GM19467 (cell line): ENCODE data around the gene IQCK.
"Not testable (repeated sequence)": the region's sequence is repeated elsewhere in the genome, so short reads cannot be mapped to it uniquely, and the experiment has no call there.

ENCODE experiments used
- ATAC-seq: cut with Tn5 transposase; IDR thresholded peaks from one replicate; pipeline ENCODE4 v1.9.1; 2021; ENCODE audit warnings: mild to moderate bottlenecking, moderate library complexity; ENCODE audit not compliant: unreplicated experiment

IQCK gene, protein sequence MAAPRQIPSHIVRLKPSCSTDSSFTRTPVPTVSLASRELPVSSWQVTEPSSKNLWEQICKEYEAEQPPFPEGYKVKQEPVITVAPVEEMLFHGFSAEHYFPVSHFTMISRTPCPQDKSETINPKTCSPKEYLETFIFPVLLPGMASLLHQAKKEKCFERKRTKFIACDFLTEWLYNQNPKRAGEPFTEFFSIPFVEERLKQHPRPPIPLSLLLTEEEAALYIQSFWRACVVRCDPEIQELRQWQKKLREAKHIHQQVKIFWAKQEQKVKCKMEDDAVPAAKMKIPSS

DNA sequence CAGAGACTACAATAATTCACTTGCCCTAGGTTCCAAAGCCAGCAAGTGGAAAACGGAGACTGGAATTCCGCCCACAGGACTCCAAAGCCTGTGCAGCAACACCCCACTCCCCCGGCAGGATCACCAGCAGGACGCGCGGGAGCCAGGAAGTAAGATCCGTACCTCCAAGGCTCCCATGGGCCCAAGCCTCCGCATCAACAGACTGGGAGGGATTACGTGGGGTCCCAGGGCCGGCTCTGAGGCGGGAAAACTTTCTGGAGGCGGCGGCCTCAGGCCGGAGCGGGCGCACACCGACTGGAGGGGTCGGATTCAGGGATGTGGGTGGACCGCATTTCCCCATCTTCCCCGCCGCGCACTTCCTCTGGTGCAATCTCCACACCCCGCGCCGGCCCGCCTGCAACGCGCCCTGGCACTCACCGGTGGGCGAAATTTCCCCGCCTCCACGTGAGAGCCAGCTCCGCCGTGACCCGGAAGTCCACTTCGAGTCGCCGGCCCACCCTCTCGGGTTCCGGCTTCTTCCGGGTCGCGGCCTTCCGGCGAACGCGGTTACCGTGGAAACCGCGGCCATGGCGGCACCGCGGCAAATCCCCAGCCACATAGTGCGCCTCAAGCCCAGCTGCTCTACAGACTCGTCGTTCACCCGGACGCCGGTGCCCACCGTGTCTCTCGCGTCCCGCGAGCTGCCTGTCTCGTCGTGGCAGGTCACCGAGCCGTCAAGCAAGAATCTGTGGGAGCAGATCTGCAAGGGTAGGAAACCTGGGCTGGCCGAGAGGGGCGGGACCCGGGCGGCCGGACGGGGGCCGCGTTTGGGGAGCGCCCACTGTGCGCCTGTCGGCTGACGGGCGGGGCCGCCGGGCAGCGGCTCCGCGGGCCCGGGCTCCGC is at the start of gene IQCK, which contains the start of gene KNOP1:
Gene IQCK, plus strand, starts transcription at position 531 of the 883 bp plus-strand sequence. Its CDS starts 36 bp downstream, at position 567.
Gene KNOP1, minus strand, starts transcription at position 487 of the 883 bp plus-strand sequence. CDS start 3,192 bp downstream, outside the sequence.
- peak; percentile 96 for ATAC-seq

GRCh38 chr16:19672378-19672777 is 45.7 kb upstream of the IQCK start:
- ATAC-seq, result no peak

GRCh38 chr16:19674485-19674884 is 43.6 kb upstream of the IQCK start:
- no peak for ATAC-seq

- ATAC-seq, result no peak
These were observed 40.7 kb upstream of the IQCK start for GRCh38 chr16:19677402-19677801.

- no peak for ATAC-seq
These were observed 39.3 kb upstream of the IQCK start for GRCh38 chr16:19678804-19679203.

GRCh38 chr16:19679281-19679680 is 38.8 kb upstream of the IQCK start:
- ATAC-seq, result not testable (repeated sequence)

DNA sequence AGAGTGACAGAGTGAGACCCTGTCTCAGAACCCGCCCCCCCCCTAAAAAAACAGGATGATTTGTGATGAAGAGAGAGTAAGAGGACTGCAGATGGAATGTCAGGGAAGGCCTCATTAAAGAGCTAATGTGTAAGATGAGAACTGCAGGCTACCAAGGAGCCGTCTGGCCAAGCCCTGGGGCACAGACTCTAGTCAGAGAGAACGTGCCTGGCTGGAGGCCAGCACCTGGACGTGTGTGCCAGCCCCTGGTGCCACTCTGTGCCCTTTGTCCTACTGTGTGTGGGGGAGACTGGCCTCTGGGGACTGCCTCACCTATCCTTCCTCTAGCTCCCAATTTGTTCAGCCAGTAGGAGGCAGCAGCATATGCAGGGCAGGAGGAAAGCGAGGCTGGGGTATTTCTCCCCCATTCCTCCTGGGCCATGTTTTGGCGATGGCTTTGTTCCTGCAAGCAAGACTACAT is 37.2 kb upstream of the IQCK start:
- ATAC-seq, result no peak

GRCh38 chr16:19681637-19682036 is 36.4 kb upstream of the IQCK start:
- ATAC-seq, result no peak

GRCh38 chr16:19683453-19684236 is 34.4 kb upstream of the IQCK start:
- no peak for ATAC-seq

- ATAC-seq, result no peak
These were observed 32.9 kb upstream of the IQCK start for GRCh38 chr16:19685176-19685575.

- no peak for ATAC-seq
These were observed 30.8 kb upstream of the IQCK start for GRCh38 chr16:19687279-19687678.

GRCh38 chr16:19688396-19689024 is 29.6 kb upstream of the IQCK start:
- no peak for ATAC-seq

GRCh38 chr16:19689342-19689741 is 28.7 kb upstream of the IQCK start:
- no peak for ATAC-seq

- ATAC-seq, result no peak
These were observed 27.9 kb upstream of the IQCK start for GRCh38 chr16:19690196-19690595.

GRCh38 chr16:19691161-19691711 is 26.8 kb upstream of the IQCK start:
- no peak for ATAC-seq

DNA sequence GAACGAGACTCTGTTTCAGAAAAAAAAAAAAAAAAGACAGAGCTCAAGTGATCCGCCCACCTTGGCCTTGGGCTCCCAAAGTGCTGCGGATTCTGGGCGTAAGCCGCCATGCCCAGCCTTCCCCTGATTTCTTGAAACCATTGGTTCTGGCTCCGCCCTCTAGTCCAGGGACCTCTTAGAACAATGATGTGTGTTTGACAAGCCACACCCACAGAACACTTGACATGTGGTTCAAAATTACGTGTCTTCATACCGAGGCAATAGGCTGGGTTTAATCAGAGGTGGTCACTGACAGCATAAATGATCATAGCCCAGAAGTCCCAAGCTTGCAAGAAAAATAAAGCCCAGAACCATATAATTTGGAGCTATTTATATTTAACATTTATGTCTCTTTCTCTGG is 23.1 kb upstream of the IQCK start:
- ATAC-seq, result no peak

GRCh38 chr16:19696328-19696727 is 21.7 kb upstream of the IQCK start:
- ATAC-seq, result no peak

GRCh38 chr16:19696961-19697360 is 21.1 kb upstream of the IQCK start:
- no peak for ATAC-seq

GRCh38 chr16:19697756-19698318 is 20.2 kb upstream of the IQCK start:
- ATAC-seq, result no peak
